ENCODE results near the gene PMM2. TPM values are rescaled to one million over a fixed set of nuclear protein-coding genes. Genes with fewer than 3 reads are reported as not detected.

The PMM2 gene
- total RNA-seq, 1 experiment from 2014 or later: 53.8 TPM

- TF ChIP-seq ZNF121 (CRISPR knock-in tag; IDR thresholded peaks at IDR 0.05) (0 out of 2 replicates have a peak, but pooled peaks have one; percentile 0), GTF2I (CRISPR knock-in tag; conservative IDR thresholded peaks at IDR 0.05) (no peak), ZNF423 (CRISPR knock-in tag; IDR thresholded peaks at IDR 0.05) (no peak)
- Mint-ChIP-seq H3K4me3 (no peak overlapping the region), H3K27me3 (ENCODE audit: low read depth) (no peaks in the 10 kb centered on the region; the same call in 1 of the 2 replicates), H3K27ac (peak overlapping the region; percentile 81; the same call in 1 of the 2 replicates), H3K9me3 (no peaks in the 10 kb centered on the region), H3K4me1 (peaks cover 15% of the 10 kb centered on the region), H3K36me3 (peaks cover 18% of the 10 kb centered on the region)
- DNase-seq (ENCODE audit: low spot score): no peak
- ATAC-seq: no peak
- ChIA-PET CTCF (interaction anchor here (0.5 to 5.2 kb wide), 12 partner anchors 8 to 835 kb away, joined by 3 to 36 read pairs (median 4); no protein-coding TSS in a partner anchor), POLR2A (interaction anchor here (0.6 to 1.3 kb wide), 2 partner anchors 18 to 1552 kb away, joined by 3 to 5 read pairs; partner anchors contain the start of gene CARHSP1)
Measured at GRCh38 chr16:8886593-8887430, 89.2 kb downstream of the PMM2 start.

GRCh38 chr16:8887431-8887765 is 89.8 kb downstream of the PMM2 start:
- no peak overlapping the region for H3K4me3 Mint-ChIP-seq
- POLR2A ChIA-PET: no interaction called here
- H3K9me3 Mint-ChIP-seq: no peaks in the 10 kb centered on the region
- DNase-seq (ENCODE audit: low spot score) (no peak), ATAC-seq (no peak)
- H3K27me3 Mint-ChIP-seq (ENCODE audit: low read depth): no peaks in the 10 kb centered on the region; the same call in 1 of the 2 replicates
- CTCF ChIA-PET: interaction anchor here (5.2 kb wide), 1 partner anchor 122 kb away, joined by 36 read pairs; no protein-coding TSS in a partner anchor
- TF ChIP-seq USF1 (CRISPR knock-in tag; IDR thresholded peaks at IDR 0.05) (no peak), ARID4B (CRISPR knock-in tag; IDR thresholded peaks at IDR 0.05; ENCODE audit: borderline replicate concordance) (no peak), ZNF671 (CRISPR knock-in tag; IDR thresholded peaks at IDR 0.05) (no peak), HMGXB4 (CRISPR knock-in tag; IDR thresholded peaks at IDR 0.05) (no peak), NR1H2 (CRISPR knock-in tag; IDR thresholded peaks at IDR 0.05) (no peak)
- peaks cover 23% of the 10 kb centered on the region for H3K36me3 Mint-ChIP-seq
- 0 out of 2 replicates have a peak overlapping the region, but pooled peaks have one; percentile 81 for H3K27ac Mint-ChIP-seq
- peaks cover 15% of the 10 kb centered on the region for H3K4me1 Mint-ChIP-seq

- Mint-ChIP-seq H3K9me3 (no peaks in the 10 kb centered on the region), H3K4me1 (peaks cover 15% of the 10 kb centered on the region), H3K27ac (no peak overlapping the region), H3K4me3 (no peak overlapping the region), H3K27me3 (ENCODE audit: low read depth) (no peaks in the 10 kb centered on the region; the same call in 1 of the 2 replicates), H3K36me3 (peaks cover 29% of the 10 kb centered on the region)
- TF ChIP-seq CBFB (CRISPR knock-in tag; IDR thresholded peaks at IDR 0.05; ENCODE audit: low read depth): no peak
- TF ChIP-seq NFYB (CRISPR knock-in tag; conservative IDR thresholded peaks at IDR 0.05; ENCODE audit: low read depth): no peak
- TF ChIP-seq USF2 (CRISPR knock-in tag; IDR thresholded peaks at IDR 0.05): no peak
- no peak for TF ChIP-seq CDX4 (CRISPR knock-in tag; IDR thresholded peaks at IDR 0.05; ENCODE audit: borderline replicate concordance)
- no peak for TF ChIP-seq ATF3 (CRISPR knock-in tag; conservative IDR thresholded peaks at IDR 0.05)
- no peak for TF ChIP-seq ATF6 (CRISPR knock-in tag; IDR thresholded peaks at IDR 0.05)
- no peak for TF ChIP-seq RELA (CRISPR knock-in tag; IDR thresholded peaks at IDR 0.05; ENCODE audit: borderline replicate concordance)
- no peak for TF ChIP-seq ZNF263 (CRISPR knock-in tag; IDR thresholded peaks at IDR 0.05; ENCODE audit: low read depth)
- no peak for TF ChIP-seq ZMAT4 (CRISPR knock-in tag; IDR thresholded peaks at IDR 0.05)
- DNase-seq (ENCODE audit: low spot score) (no peak), ATAC-seq (no peak)
- ChIA-PET POLR2A (interaction anchor here (0.6 kb wide), 1 partner anchor 161 kb away, joined by 3 read pairs; no protein-coding TSS in a partner anchor), CTCF (interaction anchor here (0.8 to 5.2 kb wide), 5 partner anchors 8 to 125 kb away, joined by 4 to 36 read pairs (median 5); partner anchors contain the start of gene CARHSP1)
Measured at GRCh38 chr16:8887952-8888560, 90.4 kb downstream of the PMM2 start.
